ENCODE data around the gene B3GAT3.

DNA sequence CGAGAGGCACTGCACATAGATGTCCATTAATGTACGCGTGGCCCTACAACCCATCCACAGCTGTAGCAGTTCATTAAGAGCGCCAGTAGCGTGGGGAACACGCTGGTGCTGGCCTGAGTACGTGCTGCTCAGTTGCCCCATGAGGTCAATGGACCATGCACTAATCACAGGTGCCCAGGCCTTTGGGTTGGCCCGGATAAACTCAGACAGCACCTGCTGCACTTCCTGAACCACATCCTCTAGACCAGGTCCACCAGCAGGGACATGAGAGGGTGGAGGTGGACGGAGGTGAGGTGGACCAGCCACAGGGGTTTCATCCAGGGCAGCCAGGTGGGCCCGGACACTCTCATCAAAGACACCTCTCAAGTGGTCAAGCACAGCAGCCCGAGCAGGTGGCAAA lies 27.7 kb upstream of the B3GAT3 start:
- no peak for TF ChIP-seq POLR2A (IDR thresholded peaks at IDR 0.05; ENCODE audit: low read depth)
- TF ChIP-seq, protein P1, sequence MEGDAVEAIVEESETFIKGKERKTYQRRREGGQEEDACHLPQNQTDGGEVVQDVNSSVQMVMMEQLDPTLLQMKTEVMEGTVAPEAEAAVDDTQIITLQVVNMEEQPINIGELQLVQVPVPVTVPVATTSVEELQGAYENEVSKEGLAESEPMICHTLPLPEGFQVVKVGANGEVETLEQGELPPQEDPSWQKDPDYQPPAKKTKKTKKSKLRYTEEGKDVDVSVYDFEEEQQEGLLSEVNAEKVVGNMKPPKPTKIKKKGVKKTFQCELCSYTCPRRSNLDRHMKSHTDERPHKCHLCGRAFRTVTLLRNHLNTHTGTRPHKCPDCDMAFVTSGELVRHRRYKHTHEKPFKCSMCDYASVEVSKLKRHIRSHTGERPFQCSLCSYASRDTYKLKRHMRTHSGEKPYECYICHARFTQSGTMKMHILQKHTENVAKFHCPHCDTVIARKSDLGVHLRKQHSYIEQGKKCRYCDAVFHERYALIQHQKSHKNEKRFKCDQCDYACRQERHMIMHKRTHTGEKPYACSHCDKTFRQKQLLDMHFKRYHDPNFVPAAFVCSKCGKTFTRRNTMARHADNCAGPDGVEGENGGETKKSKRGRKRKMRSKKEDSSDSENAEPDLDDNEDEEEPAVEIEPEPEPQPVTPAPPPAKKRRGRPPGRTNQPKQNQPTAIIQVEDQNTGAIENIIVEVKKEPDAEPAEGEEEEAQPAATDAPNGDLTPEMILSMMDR (IDR thresholded peaks at IDR 0.05), result no peak

Data from esophagus muscularis mucosa (tissue), 3 donors.